Measurements from ENCODE around the gene IL17D.

DNA sequence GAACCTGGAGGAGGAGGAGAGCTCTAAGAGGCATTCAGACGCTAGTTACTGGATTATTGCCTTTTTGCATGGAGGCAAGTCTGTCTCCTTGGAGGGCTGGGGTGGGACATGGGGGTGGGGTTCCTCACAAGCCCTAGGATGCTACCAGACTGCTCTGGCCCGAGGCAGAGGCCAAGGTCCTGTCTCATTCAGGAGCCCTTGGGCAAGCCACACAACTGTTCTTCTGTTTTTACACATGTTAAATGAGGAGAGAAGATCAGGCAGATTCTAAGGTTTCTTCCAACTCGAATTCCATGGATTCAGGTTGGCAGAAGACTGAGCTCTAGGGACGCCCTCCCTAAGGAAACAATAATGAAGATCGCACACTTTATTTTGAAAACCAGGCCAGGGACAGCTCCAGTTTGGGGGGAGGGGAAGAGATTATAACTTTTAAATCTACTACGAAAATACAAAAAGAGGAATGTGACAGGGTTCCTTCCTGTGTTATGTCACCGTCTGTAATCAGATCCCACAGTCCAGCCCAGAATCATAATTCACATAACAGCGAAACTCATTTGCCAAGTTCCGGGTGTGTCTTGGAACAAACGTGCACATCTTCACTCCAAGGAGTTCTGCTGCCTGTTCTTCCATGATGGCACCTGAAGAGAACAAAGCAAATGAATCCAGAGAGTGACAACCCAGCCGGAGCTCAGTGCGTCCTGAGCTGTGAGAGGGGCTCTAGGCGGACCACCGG lies 25.2 kb downstream of the IL17D start:
- TF ChIP-seq CTCF (conservative IDR thresholded peaks at IDR 0.05; ENCODE audit: low read depth, low read length) (no peak), EZH2 (IDR thresholded peaks at IDR 0.05; ENCODE audit: borderline replicate concordance, low read depth, low read length, poor library complexity, severe bottlenecking) (no peak)

All from A673 (cell line).